Stimulated activated CD8-positive, alpha-beta memory T cell treated with anti-CD3 and anti-CD28 coated beads, Interleukin-15, amount 100 ng/mL, for 48 hours (primary cell): ENCODE results near the gene U2SURP.
"Not testable (repeated sequence)": the region's sequence is repeated elsewhere in the genome, so short reads cannot be mapped to it uniquely, and the experiment has no call there.

Source experiments
- DNase-seq, 2 donors: peaks; one replicate each; pipeline ENCODE4 v3.0.0-alpha.2; 2020; ENCODE audit warnings: low read depth in 2 of 2

The U2SURP gene

GRCh38 chr3:143014921-143015320 lies 13.6 kb downstream of the U2SURP start:
- no peak for DNase-seq

GRCh38 chr3:143016321-143016972 lies 15.1 kb downstream of the U2SURP start:
- DNase-seq: no peak

DNA sequence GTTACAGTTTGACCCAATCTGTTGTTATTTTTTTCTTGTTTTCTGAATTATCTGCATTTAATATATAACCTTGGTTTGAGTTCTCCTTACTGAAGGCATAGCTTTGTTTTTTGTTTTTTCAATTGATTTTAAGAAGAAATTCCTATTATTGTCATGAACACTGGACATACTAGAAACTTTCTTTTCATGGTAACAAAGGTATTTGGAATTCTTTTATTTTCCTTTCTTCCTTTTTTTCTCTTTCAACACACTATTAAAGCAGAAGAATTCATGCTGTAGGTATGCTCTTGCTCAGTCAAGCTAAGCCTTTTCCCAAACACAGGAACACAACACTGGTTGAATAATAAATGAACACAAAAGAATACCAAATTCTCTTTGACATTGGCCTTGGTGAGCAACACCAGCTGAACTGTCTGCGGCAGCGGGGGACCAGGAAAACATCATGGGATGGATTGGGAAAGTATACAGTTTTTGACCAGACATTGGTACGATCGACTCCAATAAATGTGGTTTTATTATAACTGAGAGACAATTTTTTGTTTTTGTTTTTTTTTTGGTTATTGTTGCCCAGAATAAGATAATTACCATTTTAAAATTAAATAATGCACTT lies 23.1 kb downstream of the U2SURP start:
- no peak for DNase-seq

DNA sequence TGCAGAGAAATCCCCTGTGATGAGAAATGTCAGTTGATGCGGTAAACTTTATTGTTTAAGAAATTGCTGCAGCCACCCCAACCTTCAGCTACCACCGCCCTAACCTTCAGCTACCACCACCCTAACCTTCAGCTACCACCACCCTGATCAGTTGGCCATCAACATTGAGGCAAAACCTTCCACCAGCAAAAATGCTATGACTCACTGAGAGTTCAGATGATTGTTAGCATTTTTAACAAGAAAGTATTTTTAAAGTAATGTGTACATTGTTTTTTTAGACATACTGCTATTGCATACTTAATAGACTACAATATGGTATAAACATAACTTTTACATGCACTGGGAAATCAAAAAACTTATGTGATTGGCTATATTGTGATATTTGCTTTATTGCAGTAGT lies 30.0 kb downstream of the U2SURP start:
- DNase-seq: no peak

DNA sequence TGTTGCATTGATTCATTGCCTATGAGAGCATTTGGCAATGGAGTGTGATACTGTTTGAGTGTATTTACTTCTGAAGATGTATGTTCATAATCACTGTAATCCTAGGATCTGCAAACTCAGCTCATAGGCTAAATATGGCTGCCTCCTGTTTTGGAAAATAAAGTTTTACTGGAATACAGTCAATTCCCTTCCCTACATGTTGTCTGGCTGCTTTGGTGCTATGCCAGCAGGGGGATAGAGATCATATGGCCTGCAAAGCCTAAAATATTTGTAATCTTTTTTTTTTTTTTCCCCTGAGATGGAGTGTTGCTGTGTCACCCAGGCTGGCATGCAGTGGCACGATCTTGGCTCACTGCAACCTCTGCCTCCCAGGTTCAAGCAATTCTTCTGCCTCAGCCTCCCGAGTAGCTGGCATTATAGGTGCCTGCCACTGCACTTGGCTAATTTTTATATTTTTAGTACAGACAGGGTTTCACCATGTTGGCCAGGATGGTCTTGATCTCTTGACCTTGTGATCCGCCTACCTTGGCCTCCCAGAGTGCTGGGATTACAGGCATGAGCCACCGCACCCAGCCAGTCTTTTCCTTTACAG lies 30.5 kb downstream of the U2SURP start:
- not testable (repeated sequence) for DNase-seq

GRCh38 chr3:143035466-143036211 lies 34.3 kb downstream of the U2SURP start:
- DNase-seq: no peak

GRCh38 chr3:143036557-143036956 lies 35.2 kb downstream of the U2SURP start:
- DNase-seq: no peak

GRCh38 chr3:143037867-143038266 lies 36.5 kb downstream of the U2SURP start:
- DNase-seq: no peak

DNA sequence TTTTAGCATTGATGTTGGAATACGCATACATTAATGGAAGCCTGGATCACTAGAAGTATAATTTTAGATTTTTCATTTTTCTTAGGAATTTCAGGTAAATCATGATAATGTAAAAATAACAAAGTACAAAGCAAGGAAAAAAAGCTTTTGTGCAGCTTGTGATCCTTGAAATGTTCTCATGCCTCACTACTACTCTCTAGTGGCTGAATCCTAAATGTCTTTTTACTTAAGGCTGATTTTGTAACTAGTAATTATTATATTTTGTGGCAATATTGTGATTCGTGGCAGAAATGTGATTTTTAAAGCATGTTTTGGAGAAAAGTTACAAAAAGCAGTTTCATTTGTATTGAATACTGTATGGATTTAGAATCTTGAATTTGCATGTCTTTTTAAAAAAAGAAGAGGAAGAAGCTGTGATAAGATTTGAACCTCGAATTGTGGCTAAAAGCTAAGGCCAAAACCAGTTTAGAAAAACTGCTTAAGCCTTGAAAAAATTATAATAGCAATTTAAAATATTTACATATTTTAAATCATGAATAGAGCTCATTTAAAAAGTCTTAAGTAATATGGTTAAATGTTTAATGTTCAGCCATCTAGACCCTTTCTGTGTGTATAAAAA lies 39.0 kb downstream of the U2SURP start:
- no peak for DNase-seq

DNA sequence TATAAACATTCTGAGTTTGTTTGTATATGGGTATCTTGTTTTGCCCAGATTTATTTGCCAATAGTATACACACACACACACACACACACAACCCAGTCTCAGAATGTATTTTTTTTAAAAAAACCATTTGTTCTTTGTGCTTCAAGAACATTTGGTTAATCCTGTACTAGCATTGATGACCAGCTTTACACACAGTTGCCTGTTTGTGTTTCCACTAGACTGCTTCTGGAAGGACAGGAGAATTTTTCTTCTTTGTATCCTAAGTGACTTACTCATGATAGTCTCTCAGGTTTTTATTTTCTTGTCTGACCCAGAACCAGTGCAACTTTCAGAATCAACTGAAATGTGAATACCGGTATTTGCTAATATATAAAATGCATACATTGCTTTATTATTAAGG lies 40.5 kb downstream of the U2SURP start:
- no peak for DNase-seq

GRCh38 chr3:143045639-143046038 lies 44.3 kb downstream of the U2SURP start:
- no peak for DNase-seq

- DNase-seq: not testable (repeated sequence)
These were observed 44.7 kb downstream of the U2SURP start for GRCh38 chr3:143046075-143046474.

GRCh38 chr3:143054011-143054410 lies 52.6 kb downstream of the U2SURP start:
- DNase-seq: no peak

- no peak for DNase-seq
These were observed 55.0 kb downstream of the U2SURP start for GRCh38 chr3:143056372-143056771.

DNA sequence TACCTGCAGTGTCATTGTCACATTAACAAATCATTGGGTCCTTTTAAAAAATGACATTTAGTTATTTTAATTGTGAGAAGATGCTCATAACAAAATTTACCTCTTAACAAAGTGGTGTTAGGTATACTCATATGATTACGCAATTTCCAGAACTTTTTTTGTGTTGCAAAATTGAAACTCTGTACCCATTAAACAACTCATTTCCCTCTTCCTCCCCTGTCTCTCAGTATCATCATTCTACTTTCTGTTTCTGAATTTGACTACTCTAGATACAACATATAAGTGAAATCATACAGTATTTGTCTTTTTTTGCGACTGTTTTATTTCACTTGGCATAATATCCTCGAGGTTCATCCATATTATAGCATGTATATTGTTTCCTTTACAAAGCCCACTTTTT lies 59.5 kb downstream of the U2SURP start:
- no peak for DNase-seq

DNA sequence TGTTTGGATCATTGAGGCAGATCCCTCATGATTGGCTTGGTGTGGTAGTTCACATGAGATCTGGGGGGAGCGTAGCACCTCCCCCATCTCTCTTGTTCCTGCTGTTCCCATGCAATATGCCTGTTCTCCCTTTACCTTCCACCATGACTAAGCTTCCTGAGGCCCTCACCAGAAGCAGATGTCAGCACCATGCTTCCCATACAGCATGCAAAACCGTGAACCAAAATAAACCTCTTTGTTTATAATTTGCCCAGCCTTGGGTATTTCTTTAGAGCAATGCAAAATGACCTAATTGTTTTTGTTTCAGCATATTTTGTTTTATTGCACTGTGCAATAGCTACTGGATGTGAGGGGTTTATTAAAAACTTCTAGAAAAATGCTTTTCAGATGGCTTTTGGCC lies 61.6 kb downstream of the U2SURP start:
- no peak for DNase-seq

- no peak for DNase-seq
These were observed 63.4 kb downstream of the U2SURP start for GRCh38 chr3:143064777-143065176.

DNA sequence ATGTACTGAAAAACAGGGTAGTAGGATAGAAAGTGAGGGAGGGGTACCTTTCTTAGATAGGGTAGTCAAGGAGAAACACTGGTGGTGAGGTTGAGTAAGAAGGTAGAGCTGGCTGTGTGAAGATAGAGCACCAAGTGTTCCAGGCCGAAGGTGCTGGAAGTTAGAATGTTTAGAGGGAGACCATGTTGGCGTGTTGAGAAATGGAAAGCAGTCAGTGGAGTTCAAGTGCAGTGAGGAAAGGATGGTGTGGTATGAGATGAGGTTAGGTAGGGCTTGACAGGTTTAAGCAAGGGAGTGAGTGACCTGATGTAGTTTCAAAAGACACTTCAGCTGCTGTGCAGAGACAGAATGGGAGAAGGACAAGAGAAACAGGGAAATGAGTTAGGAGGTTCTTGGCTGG lies 64.0 kb downstream of the U2SURP start:
- no peak for DNase-seq

DNA sequence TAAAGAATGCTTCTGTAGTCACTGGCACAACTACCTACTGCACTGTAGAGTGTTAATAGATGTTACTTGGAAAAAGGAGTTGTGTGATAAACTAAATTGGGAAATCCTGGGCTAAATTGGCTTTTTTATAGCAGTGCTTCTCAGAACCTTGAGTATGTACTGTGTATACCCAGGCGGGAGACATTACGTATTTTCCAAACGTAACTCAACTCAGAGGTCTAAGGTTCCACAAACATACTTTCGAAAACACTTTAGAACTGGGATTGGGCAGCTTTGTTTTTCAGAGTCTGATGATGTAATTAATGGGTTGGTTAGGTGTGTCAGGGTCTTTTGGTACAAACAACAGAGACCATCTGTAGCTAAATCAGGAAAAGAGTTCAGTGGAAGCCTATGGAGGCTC lies 64.7 kb downstream of the U2SURP start:
- DNase-seq: no peak

GRCh38 chr3:143067201-143067600 lies 65.8 kb downstream of the U2SURP start:
- DNase-seq: no peak

DNA sequence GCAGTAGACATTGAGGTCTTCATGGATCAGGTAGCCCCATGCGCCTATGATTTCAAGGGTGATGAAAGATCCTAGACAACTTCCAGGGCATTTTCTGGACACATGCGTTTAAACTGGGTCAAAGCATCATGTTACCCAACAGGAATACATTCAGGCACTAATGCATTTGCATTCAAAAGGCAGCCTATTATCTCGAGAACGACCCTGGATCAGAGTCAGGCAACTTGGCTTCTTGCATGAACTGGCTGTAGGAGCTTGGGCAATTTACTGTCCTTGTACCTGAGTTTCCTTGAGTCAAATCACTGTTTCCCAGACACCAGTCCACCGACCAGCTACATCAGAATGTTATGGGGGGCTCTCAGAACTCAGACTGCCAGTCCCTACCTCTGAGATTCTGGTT lies 66.7 kb downstream of the U2SURP start:
- DNase-seq: no peak

- no peak for DNase-seq
These were observed 69.7 kb downstream of the U2SURP start for GRCh38 chr3:143070977-143071551.
